HTERT RPE-1 (cell line): ENCODE data around the gene CALML5.

Source experiments
- in situ Hi-C: fragments of 300-500 bp; cut with MboI; formaldehyde crosslinking; loops from 4 replicates; pipeline ENCODE4 v1.14.3; 2020; ENCODE audit warnings: low sequenced_read_pairs

CALML5 gene

GRCh38 chr10:5517546-5517945 is 18.2 kb upstream of the CALML5 start:
- in situ Hi-C loops: no loop called here

GRCh38 chr10:5515948-5516761 is 16.8 kb upstream of the CALML5 start:
- in situ Hi-C loops: no loop called here

GRCh38 chr10:5514226-5514850 is 15.0 kb upstream of the CALML5 start:
- in situ Hi-C loops: no loop called here

- in situ Hi-C loops: no loop called here
Measured at GRCh38 chr10:5512881-5513612, 13.7 kb upstream of the CALML5 start.

- in situ Hi-C loops: no loop called here
Measured at GRCh38 chr10:5512331-5512730, 13.0 kb upstream of the CALML5 start.

- in situ Hi-C loops: no loop called here
Measured at GRCh38 chr10:5511885-5512280, 12.5 kb upstream of the CALML5 start.

- in situ Hi-C loops: no loop called here
Measured at GRCh38 chr10:5511231-5511884, 12.0 kb upstream of the CALML5 start.

- in situ Hi-C loops: no loop called here
Measured at GRCh38 chr10:5510281-5511072, 11.1 kb upstream of the CALML5 start.

GRCh38 chr10:5509691-5510090 is 10.3 kb upstream of the CALML5 start:
- in situ Hi-C loops: no loop called here

- in situ Hi-C loops: no loop called here
Measured at GRCh38 chr10:5509236-5509635, 9.9 kb upstream of the CALML5 start.

GRCh38 chr10:5508786-5509185 is 9.4 kb upstream of the CALML5 start:
- in situ Hi-C loops: no loop called here

- in situ Hi-C loops: no loop called here
Measured at GRCh38 chr10:5508161-5508604, 8.8 kb upstream of the CALML5 start.

GRCh38 chr10:5507649-5508131 is 8.3 kb upstream of the CALML5 start:
- in situ Hi-C loops: no loop called here

- in situ Hi-C loops: no loop called here
Measured at GRCh38 chr10:5506751-5507648, 7.6 kb upstream of the CALML5 start.

- in situ Hi-C loops: no loop called here
Measured at GRCh38 chr10:5506246-5506645, 6.9 kb upstream of the CALML5 start.

GRCh38 chr10:5504146-5505072 is 5.0 kb upstream of the CALML5 start:
- in situ Hi-C loops: no loop called here

GRCh38 chr10:5503477-5503835 is 4.1 kb upstream of the CALML5 start:
- in situ Hi-C loops: no loop called here
